Pulmonary artery endothelial cell (primary cell): ENCODE measurements around the gene GRIK1. TPM values are rescaled to one million over a fixed set of nuclear protein-coding genes. Genes with fewer than 3 reads are reported as not detected.
"Not testable (repeated sequence)": the region's sequence is repeated elsewhere in the genome, so short reads cannot be mapped to it uniquely, and the experiment has no call there.

Experiments used
- DNase-seq: peaks from one replicate; pipeline ENCODE4 v3.0.0-alpha.2; 2011; ENCODE audit warnings: low read depth, low spot score
- total RNA-seq: library from RNA; depleted of rRNA; stranded (reverse); fragments of >200 nt; gene quantifications from 2 replicates; pipeline ENCODE4 v1.2.3, GENCODE V29; 2014

GRIK1 gene
- total RNA-seq = not detected in 2 replicates

DNA sequence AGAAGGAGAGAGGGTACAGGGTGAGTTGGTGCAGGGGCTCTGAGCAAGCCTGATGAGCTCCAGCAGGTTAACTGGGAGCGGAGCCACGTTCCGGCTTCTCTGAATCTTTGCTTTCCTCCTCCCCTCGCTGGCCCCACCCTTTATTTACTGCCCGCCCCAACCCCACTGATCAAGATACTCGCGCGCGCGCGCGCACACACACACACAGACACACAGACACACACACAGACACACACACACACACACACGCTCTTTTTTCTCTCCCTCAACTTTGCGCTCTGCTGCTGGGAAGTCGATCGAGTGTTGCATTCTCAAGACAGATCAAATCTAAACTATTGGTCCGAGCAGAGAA lies at the start of gene GRIK1:
TSS of gene GRIK1 (minus strand) at position 73 of the 352 bp plus-strand sequence.
- DNase-seq = no peak

DNA sequence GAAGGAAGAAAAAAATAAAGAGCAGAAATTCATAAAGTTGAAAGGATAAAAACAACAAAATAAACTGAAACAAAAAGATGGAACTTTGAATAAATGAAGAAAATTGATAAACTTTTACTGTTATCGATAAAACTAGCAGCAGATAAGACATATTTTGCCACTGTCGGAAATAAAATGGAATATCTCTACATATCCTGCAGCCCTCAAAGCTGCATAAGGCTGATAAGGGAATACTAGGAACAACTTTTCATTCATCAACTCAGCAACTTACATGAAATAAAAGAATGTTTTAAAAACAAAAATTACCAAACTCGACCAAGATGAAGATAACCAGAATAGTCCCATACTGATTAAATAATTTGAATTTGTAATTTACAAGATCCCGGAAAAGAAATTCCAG lies 48.0 kb upstream of the GRIK1 start:
- DNase-seq = no peak

DNA sequence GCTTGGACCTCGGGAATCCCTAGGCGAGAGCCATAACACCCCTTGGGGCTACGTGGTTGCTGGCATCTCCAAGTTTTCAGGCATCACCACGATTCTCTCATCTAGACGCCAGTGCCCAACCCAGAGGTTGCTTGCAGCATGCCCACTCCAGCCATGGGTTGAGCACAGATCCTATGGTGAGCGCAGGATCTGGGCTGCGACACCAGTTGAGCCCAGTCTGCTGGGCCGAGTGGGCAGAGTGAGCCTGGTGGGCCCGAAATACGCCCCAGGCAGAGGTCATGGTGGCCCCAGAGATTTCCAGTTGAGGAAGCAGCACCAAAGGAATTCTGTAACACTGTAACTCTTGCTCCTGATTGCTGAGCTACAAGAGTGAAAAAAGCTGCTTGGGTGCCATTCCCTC lies 46.1 kb upstream of the GRIK1 start:
- DNase-seq = no peak

DNA sequence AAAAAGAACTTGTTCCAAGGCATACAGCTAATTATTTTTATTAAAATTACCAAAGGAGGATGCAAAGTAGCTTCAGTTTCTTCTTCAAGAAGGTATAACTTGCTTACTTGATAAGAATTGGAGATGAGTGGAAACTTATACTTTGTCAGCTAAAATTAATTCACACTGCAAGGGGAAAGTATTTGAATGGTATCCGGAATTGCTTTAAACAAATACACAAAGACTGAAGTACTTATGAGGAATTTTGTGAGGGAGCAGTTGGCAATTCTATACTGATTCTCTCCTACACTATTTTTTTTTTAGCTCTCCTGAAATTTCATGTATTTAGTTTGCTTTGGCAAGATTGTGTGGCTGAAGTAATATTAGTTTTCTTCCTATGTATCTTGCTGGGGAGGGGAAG lies 39.2 kb upstream of the GRIK1 start:
- no peak for DNase-seq

DNA sequence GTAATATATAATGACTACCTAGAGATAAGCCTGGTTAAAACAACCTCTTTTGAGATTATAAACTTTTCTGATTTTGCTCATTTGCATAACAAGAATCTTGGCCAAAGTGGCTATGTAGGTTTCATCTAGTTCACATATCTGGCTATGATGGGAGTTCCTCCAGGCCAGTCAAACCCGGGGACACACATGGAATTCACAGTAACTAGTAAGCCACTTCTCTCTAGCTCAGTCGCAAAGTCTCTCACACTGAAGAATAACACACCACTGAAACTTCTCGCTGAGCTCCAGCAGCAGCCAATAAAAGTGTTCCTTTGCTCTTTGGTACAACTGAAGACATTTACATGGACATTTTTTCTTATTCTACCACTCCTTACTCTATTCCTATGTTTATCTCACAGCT lies 36.0 kb upstream of the GRIK1 start:
- no peak for DNase-seq

DNA sequence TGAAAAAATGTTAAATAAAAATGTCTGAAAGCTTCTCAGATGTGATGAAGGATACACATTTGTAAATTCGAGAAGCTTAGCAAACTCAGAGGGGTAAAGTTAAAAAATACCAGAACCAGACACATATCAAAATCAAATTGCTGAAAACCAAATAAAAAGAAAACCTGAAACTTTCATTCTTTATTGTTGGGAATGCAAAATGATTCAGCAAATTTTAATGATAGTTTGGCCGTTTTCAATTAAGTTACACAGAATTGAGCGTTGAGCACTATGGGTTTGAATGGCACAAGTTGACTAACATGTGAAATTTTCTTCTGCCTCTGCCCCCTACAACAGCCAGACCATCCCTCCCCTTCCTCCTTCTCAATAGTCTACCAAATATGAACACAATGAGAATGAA lies 33.5 kb upstream of the GRIK1 start:
- DNase-seq = no peak

DNA sequence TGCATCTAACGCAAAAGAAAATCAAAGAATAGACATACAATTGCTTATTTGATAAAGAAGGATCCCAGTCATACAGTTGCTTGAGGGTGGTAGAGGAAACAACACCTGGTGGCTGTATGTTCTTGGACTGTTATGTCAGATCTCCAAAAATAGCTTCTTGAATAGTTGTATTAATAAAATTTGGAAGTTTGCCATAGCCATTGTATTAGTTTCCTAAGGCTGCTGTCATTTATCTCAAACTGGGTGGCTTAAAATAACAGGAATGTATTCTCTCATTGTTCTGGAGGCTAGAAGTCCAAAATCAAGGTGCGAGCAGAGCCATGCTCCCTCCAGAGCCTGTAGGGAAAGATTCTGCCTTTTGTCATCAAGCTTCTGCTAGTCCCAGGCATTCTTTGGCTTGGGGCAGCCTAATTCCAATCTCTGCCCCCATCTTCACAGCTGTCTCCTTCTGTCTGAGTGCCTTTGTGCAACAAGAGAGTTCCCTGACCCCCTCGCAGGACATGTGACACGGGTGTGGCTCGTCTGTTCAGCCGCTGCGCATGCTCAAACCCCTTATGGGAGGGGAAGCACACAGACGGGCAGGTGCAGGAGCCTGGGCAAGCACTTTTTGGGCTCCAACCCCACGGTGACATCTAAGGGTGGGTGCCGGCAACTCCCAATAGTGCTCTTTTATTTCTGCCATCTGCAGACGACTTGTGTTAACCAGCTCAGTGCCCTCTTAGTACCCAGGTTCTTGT lies 21.7 kb upstream of the GRIK1 start:
- DNase-seq = no peak

DNA sequence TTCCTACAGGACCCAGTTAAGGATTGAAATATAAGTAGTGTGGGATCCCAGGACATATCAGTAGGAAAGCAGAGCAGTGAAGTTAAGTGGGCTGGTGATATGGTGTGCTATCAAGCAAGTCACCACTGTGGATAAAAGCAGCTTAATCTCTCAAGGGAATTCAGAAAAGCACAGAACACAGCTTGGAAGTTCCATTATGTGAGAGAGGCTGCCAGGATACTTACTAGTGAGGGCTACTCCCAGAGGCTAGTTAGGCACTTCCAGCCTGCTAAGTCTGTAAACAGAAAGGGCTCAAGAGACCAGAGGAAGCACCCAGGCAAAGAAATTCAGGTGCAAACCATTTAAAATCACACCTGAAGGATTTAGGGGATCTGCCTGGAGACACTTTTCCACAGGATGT lies 18.8 kb upstream of the GRIK1 start:
- no peak for DNase-seq

DNA sequence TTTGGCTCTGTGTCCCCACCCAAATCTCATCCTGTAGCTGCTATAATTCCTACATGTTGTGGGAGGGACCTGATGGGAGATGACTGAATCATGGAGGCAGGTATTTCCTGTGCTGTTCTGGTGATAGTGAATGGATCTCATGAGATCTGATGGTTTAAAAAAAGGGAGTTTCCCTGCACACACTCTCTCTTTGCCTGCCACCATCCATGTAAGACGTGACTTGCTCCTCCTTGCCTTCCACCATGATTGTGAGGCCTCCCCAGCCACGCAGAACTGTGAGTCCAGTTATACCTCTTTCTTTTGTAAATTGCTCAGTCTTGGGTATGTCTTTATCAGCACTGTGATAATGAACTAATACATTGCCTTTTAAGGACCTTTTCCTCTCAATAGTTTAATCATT lies 18.2 kb upstream of the GRIK1 start:
- not testable (repeated sequence) for DNase-seq

DNA sequence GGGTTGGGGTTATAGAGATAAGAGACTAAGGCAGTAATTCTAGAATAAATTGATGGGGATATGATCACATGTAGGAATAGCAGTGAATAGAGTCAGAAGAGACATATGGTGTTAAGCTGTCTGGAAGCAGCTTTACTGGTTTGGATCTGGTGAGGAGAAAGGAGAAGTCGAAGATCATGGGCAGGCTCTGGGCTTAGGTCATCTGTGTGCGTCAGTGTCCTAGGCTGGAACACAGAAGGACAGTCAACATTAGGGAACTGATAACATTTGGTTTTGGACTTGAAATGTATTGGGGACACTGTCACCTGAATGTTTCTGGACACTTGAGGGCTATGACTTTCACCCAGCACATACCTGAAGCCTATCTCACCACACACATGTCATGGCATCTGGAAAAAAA lies 13.9 kb upstream of the GRIK1 start:
- no peak for DNase-seq

DNA sequence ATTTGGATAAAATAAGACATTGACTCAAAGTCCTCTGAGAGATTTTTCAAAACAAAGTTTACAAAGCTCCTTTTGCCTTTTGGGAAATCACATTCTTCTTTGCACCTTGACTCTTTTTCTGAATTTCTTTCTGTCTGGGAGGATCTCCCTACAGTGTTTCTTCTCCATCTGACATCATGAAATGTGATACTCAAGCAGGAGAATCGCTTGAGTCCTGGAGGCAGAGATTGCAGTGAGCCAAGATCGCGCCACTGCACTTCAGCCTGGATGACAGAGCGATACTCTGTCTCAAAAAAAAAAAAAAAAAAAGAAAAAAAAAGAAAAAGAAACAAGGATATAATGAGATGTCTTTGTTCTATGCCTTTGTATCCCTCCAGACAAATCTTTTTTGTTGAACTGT lies 13.3 kb upstream of the GRIK1 start:
- DNase-seq = no peak

DNA sequence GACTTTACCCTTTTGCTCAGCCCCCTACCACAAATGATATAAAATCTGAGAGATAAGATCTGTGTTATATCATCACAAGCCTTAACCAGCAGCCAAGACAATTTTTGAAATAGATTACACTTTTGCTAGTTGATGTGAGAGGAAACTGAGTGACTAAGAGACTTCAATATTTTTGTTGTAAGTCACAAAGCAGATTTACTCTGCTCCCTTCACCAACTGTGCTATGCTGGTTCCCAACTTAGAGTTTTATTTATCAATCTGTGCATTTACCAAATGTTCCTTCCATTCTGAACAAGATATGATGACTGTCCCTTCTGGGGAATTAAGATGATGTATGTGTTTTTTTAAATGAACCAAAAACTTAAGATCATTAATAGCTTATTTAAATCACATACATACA lies 12.1 kb upstream of the GRIK1 start:
- no peak for DNase-seq

DNA sequence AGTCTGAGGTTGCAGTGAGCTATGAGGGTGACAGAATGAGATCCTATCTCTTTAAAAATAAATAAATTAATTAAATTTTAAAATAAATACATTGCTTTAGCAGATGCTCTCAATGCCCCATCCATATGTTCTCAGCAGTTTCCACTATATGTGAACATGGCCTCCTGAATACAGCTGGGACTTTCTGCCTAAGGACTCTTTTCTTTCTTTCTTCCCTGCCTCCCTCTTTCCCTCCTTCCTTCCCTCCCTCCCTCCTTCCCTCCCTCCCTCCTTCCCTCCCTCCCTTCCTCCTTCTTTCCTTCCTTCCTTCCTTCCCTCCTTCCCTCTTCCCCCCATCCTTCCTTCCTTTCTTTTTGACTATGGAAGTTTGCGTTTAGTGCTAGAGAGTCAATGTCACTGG lies 10.2 kb upstream of the GRIK1 start:
- DNase-seq = no peak

DNA sequence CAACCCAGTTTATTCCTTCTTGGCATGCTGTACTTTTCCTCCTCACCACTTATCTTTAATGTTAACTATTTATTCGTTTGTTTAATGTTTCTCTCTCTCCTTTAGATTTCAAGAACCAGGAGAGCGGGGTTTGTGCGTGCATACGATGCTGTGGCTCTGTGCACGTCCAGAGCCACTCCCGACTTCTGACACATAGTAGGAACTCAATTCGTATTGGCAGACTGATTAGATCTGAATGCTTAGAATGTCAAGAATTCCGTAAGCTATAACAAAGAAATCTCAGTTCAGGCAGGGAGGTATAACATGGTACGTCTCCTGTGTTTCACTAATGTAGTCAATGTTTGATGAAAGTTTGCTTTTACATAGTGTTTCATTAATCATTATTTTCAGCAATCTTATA lies 7.3 kb upstream of the GRIK1 start:
- DNase-seq = no peak

DNA sequence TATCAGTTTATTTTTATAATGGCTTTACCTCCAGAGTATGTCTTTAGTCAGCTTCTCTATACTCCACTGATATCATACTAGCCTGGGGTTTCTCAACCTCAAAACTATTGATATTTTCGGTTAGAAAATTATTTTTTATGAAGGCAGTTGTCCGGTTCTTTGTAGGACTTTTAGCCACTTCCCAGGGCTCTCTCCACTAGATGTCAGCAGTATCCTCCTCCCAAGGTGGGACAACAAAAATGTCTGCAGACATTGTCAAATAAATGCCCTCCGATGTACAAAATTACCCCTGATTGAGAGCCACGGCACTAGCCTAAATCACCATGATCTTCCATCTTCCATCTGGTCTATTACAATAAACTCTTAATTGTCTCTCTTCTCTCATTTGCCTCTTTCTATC lies 4.1 kb upstream of the GRIK1 start:
- DNase-seq = no peak

DNA sequence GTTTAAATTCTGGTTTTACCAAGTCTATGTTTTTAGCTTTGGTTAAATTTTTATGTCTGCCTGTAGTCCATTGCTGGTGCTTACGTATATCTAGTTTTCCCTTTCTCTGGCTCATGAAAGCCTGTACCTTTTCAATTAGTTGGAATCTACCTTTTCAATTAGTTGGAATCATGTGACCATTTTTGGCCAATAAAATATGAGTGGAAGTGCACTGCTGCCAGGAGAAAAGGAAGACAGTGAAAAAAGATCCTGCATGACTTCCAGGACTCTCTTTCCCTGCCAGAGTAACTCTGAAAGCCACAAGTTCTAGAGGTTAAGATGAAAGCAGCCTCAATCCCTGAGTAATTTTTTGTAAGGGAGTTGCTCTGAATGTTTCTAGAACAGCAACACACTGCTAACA lies 2.2 kb upstream of the GRIK1 start:
- no peak for DNase-seq

DNA sequence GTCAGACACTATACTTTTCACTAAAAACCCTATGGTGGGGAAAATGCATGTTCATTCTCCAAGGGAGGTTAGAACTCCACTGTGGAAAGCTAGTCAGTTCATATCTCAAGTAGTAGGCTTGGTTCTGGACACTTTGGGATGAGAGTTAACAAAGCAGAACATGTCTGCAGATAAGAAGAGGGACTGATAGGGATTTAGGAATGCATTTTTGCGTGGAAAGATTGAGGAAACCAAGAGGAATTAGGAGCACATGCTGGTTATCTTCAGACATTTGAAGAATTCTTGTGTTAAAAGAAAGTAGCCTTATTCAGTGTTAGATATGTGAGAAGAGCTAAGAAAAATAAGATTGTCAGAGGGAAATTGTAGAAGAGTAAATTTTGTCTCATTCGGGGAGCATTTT lies 1.2 kb upstream of the GRIK1 start:
- no peak for DNase-seq

DNA sequence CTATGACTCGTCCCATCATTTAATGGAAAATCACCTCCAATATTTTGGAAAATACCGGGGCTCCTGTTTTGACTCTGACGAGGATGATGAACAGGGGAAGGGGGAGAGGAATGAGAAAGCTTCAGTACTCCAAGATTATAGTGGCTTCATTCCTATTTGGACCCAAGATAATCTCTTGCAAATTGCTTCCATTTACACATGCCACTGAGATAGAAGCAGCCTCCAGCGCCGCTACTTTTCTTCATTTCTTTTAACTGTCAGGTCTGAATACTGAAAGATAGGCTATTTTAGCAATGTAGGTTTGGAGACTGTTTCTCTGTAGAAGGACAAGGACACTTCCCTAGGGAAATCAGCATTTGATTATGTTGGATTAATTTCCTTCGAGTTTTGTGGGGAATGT lies 565 bp upstream of the GRIK1 start:
- DNase-seq = no peak

DNA sequence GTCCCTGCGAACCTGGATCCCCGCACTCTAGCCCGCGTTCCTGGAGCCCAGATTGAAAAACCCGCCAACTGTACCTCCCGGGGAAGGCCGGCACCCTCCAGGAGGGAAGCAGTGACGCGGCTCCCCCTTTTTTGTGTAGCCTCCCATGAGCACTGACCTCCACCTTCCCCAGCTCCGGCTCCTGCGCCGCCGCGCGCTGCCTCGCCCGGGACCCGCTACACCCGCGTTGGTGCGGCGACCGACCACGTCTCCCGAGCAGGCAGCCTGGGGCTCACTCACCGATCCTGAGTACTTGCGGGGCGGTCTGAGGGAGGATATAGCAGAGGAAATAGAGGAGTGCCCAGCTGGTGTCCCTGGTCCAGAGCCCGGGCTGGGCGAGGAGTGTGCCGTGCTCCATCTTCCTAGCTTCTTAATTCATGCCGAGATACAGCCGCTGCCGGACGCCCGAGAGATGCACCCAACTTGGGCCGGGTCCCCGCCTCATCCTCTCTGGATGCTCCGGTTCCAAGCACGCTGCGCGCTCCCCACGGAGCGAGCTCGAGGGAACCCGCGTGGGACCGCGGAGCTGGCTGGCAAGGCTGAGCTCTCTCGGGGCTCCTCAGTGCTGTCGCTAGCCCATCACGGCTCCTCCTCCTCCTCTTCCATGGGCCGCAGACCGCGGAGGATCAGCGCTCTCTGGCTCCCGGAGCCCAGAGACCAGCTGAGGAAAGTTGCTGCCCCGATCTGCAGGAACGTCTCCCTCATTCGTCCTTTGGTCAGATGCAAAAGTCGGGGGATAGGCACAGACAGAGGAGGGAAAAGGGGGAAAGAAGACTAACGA lies 482 bp downstream of the GRIK1 start:
- DNase-seq = no peak

DNA sequence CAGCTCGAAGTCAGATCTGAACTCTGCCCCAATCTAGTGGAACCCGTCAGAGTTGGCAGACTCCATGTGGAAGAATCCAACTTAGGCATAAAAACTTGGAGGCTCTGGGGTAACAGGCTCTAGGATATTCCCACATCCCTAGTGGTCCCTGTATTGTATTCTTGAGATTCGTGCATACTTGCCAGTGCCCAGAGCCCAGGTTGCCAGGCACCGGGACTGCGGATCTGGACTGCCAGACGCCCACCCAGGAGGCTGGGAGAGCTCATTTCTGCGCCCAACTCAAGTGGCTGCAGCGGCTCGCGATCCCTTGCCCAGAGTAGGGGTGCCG lies 1.1 kb downstream of the GRIK1 start:
- no peak for DNase-seq

DNA sequence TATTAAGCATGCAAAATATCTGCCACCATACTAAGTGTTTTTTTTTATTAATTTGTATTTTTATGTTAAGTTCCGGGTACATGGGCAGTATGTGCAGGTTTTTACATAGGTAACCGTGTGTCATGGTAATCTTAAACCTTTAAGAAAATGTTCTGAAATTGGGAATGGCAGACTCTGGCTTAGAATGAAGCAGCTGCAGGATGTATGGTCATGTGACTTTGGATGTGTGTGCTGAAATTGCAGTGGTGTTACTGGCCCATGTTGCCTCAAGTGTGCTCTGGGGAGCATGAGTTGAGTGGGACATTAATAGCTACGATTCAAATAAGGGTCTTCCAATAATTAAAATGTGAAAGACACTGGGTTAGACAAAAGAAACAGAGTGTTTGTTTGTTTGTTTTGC lies 6.7 kb downstream of the GRIK1 start:
- DNase-seq = no peak

DNA sequence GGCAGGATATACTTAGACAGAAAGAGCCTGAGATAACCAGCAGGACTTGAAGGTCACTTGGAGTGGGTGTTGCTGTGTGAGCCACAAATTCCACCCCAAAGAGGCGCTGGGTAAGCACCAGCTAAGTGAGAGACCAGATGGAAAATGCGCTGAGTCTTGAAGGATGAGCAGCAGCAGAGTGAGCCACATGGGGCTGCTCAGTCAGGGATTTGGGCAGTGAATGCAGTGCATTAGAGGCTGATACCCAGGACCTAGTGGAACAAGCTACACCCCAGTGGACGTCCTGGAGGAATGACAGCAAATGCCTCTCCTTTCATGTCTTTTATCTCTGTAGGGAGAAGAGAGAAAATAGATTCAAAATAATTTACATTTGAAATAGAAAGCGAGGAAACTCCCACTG lies 11.3 kb downstream of the GRIK1 start:
- no peak for DNase-seq

DNA sequence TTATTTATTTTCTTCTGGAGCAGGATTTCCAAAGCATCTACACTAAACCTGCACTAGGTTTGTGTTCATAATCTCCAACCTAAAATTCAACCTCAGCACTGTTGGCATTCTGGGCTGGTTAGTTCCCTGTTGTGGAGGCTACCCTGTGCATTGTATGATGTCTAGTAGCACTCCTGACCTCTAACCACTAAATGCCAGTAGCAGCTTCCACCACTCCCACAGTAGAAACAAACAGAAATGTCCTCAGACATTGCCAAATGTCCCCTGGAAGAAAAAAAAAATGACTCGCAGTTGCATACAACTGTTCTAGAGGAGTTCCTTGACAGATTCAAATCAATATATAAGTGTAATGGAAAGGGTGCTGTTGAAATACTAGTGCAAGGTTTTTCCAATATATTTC lies 18.9 kb downstream of the GRIK1 start:
- no peak for DNase-seq
